Liver (tissue), 9 donors: ENCODE measurements around the gene ATF7IP. TPM values are rescaled to one million over a fixed set of nuclear protein-coding genes. Genes with fewer than 3 reads are reported as not detected.

ENCODE experiments used
- DNase-seq: peaks from one replicate; pipeline ENCODE4 v3.0.0-alpha.2; 2017; ENCODE audit warnings: low spot score
- H3K27ac ChIP-seq, 2 donors: one replicate each; pipeline ENCODE4 v1.7.0; 2013; ENCODE audit warnings: inconsistent platforms in 2 of 2, low read length in 2 of 2, control low read depth in 1 of 2, low read depth in 1 of 2, mild to moderate bottlenecking in 1 of 2
- H3K27me3 ChIP-seq, 4 donors: one replicate each; pipeline versions ENCODE4 v1.6.1 to v1.7.0; 2013; ENCODE audit warnings: low read length in 3 of 4, inconsistent platforms in 1 of 4, mild to moderate bottlenecking in 1 of 4, moderate library complexity in 1 of 4; ENCODE audit not compliant: control insufficient read depth in 4 of 4, insufficient read depth in 4 of 4
- H3K36me3 ChIP-seq, 4 donors: one replicate each; pipeline versions ENCODE4 v1.6.1 to v1.7.0; 2013; ENCODE audit warnings: low read length in 3 of 4, mild to moderate bottlenecking in 3 of 4, low read depth in 1 of 4, moderate library complexity in 1 of 4; ENCODE audit not compliant: control insufficient read depth in 4 of 4, insufficient read depth in 3 of 4
- H3K4me1 ChIP-seq, 4 donors: one replicate each; pipeline versions ENCODE4 v1.6.1 to v1.7.0; 2013; ENCODE audit warnings: low read length in 3 of 4, mild to moderate bottlenecking in 3 of 4, moderate library complexity in 1 of 4; ENCODE audit not compliant: control insufficient read depth in 4 of 4, insufficient read depth in 4 of 4
- H3K4me3 ChIP-seq, 3 donors: one replicate each; pipeline versions ENCODE4 v1.6.1 to v1.7.0; 2013; ENCODE audit warnings: low read length in 3 of 3, control low read depth in 1 of 3, low read depth in 1 of 3, mild to moderate bottlenecking in 1 of 3
- H3K9ac ChIP-seq, 2 donors: one replicate each; pipeline ENCODE4 v1.7.0; 2013; ENCODE audit warnings: low read length in 2 of 2, mild to moderate bottlenecking in 2 of 2, moderate library complexity in 2 of 2, control low read depth in 1 of 2, low read depth in 1 of 2
- H3K9me3 ChIP-seq, 4 donors: one replicate each; pipeline versions ENCODE4 v1.6.1 to v1.7.0; 2013; ENCODE audit warnings: low read length in 3 of 4; ENCODE audit not compliant: control insufficient read depth in 4 of 4
- FOXA1 ChIP-seq: IDR thresholded peaks from 2 replicates; pipeline ENCODE4 v1.6.1; 2016; ENCODE audit warnings: antibody characterized with exemption
- GABPA ChIP-seq, 2 donors: IDR thresholded peaks in 1 of 2; conservative IDR thresholded peaks in 1 of 2; 2 replicates each; pipeline ENCODE4 v1.6.1; 2016; ENCODE audit warnings: antibody characterized with exemption in 2 of 2, mild to moderate bottlenecking in 1 of 2, moderate library complexity in 1 of 2
- HNF4A ChIP-seq, 2 donors: conservative IDR thresholded peaks; 2 replicates each; pipeline ENCODE4 v1.6.1; 2016; ENCODE audit warnings: antibody characterized with exemption in 2 of 2, mild to moderate bottlenecking in 2 of 2
- HNF4G ChIP-seq: IDR thresholded peaks from 2 replicates; pipeline ENCODE4 v1.6.1; 2016; ENCODE audit warnings: antibody characterized with exemption
- JUND ChIP-seq, 2 donors: IDR thresholded peaks; 2 replicates each; pipeline ENCODE4 v1.6.1; 2016; ENCODE audit warnings: antibody characterized with exemption in 2 of 2
- NR2F2 ChIP-seq: IDR thresholded peaks from 2 replicates; pipeline ENCODE4 v1.6.1; 2016; ENCODE audit warnings: antibody characterized with exemption
- REST ChIP-seq: IDR thresholded peaks from 2 replicates; pipeline ENCODE4 v1.6.1; 2016; ENCODE audit warnings: antibody characterized with exemption, mild to moderate bottlenecking
- RXRA ChIP-seq, 2 donors: IDR thresholded peaks; 2 replicates each; pipeline ENCODE4 v1.6.1; 2017 to 2018; ENCODE audit warnings: antibody characterized with exemption in 2 of 2, mild to moderate bottlenecking in 1 of 2
- SP1 ChIP-seq: IDR thresholded peaks from 2 replicates; pipeline ENCODE4 v1.6.1; 2018; ENCODE audit warnings: antibody characterized with exemption, mild to moderate bottlenecking
- YY1 ChIP-seq: IDR thresholded peaks from 2 replicates; pipeline ENCODE4 v1.6.1; 2016; ENCODE audit warnings: antibody characterized with exemption, mild to moderate bottlenecking
- ZBTB33 ChIP-seq: IDR thresholded peaks from 2 replicates; pipeline ENCODE4 v1.6.1; 2016; ENCODE audit warnings: antibody characterized with exemption
- WGBS: extraction: QIAGEN DNeasy Blood & Tissue Kit; methylation state at CpG from one replicate; pipeline ENCODE4 v1.1.7; 2013; 5-methylcytosine and 5-hydroxymethylcytosine counted together
- polyA plus RNA-seq, 2 donors: library from polyadenylated mRNA; stranded (reverse) in 1 of 2; unstranded in 1 of 2; fragments of 200-250 nt in 1 of 2; fragments of >200 nt in 1 of 2; fragmentation: Nextera tagmentation in 1 of 2; extraction: Ambion mirVana in 1 of 2; gene quantifications; one replicate each; pipeline versions ENCODE4 v1.2.1 to v1.2.3, GENCODE V29; 2013 to 2015
- total RNA-seq, 2 donors: library from RNA; depleted of rRNA; stranded (reverse); fragments of >200 nt; gene quantifications; one replicate each; pipeline ENCODE4 v1.2.3, GENCODE V29; 2014
- TF ChIP-seq, protein P1 (sequence below): fragments of 150-350 bp; IDR thresholded peaks from 2 replicates; pipeline ENCODE4 v1.5.1; 2017; ENCODE audit warnings: improper control_type of control experiment, low read depth, low read length; ENCODE audit not compliant: missing input control
- TF ChIP-seq, protein P2 (sequence below): IDR thresholded peaks from 2 replicates; pipeline ENCODE4 v1.6.1; 2016; ENCODE audit warnings: antibody characterized with exemption
- donor health status: healthy.
- donor health status: healthy.
- donor health status: healthy.
- donor health status: healthy.
- donor health status: healthy.

ATF7IP gene
- total and polyA plus RNA-seq, 4 donors = 3.9 to 25.6 (median 19.9) TPM

GRCh38 chr12:14495326-14495725, 129.8 kb downstream of the ATF7IP start (continued):
- no peak for TF ChIP-seq SP1

- Histone ChIP-seq H3K9me3 (no peaks in the 10 kb centered on the region), H3K4me3 (no peak overlapping the region), H3K27me3 (no peaks in the 10 kb centered on the region), H3K4me1 (no peaks in the 10 kb centered on the region), H3K36me3 (peaks cover 0 to 14% (median 7%) of the 10 kb centered on the region in 4 donors), H3K9ac (no peak overlapping the region), H3K27ac (no peak overlapping the region)
- TF ChIP-seq HNF4G (no peak), FOXA1 (no peak), ZBTB33 (no peak), GABPA (IDR thresholded peaks at IDR 0.05 in 1 of 2, conservative IDR thresholded peaks at IDR 0.05 in 1 of 2) (no peak), REST (no peak), NR2F2 (no peak), RXRA (IDR thresholded peaks at IDR 0.05) (no peak), JUND (IDR thresholded peaks at IDR 0.05) (no peak), YY1 (no peak), HNF4A (conservative IDR thresholded peaks at IDR 0.05) (no peak), SP1 (no peak)
- TF ChIP-seq, protein P1, sequence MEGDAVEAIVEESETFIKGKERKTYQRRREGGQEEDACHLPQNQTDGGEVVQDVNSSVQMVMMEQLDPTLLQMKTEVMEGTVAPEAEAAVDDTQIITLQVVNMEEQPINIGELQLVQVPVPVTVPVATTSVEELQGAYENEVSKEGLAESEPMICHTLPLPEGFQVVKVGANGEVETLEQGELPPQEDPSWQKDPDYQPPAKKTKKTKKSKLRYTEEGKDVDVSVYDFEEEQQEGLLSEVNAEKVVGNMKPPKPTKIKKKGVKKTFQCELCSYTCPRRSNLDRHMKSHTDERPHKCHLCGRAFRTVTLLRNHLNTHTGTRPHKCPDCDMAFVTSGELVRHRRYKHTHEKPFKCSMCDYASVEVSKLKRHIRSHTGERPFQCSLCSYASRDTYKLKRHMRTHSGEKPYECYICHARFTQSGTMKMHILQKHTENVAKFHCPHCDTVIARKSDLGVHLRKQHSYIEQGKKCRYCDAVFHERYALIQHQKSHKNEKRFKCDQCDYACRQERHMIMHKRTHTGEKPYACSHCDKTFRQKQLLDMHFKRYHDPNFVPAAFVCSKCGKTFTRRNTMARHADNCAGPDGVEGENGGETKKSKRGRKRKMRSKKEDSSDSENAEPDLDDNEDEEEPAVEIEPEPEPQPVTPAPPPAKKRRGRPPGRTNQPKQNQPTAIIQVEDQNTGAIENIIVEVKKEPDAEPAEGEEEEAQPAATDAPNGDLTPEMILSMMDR = no peak
- TF ChIP-seq, protein P2, sequence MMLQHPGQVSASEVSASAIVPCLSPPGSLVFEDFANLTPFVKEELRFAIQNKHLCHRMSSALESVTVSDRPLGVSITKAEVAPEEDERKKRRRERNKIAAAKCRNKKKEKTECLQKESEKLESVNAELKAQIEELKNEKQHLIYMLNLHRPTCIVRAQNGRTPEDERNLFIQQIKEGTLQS = no peak
- WGBS = 88% methylated on average over 6 of the region's 6 CpGs
- no peak for DNase-seq
Measured at GRCh38 chr12:14505626-14506596, 140.4 kb downstream of the ATF7IP start.
